Mesenchymal stem cell (in vitro differentiated cells and primary cell): ENCODE measurements around the gene PGAM1.

ENCODE experiments used
- DNase-seq: peaks from one replicate; pipeline ENCODE4 v3.0.0-alpha.2; 2013
- H2AFZ ChIP-seq: one replicate; pipeline ENCODE4 v1.6.1; 2013; ENCODE audit warnings: low read depth, mild to moderate bottlenecking, control low read depth, inconsistent platforms, low read length, moderate library complexity
- H2AK5ac ChIP-seq: 2 replicates; pipeline ENCODE4 v1.6.1; 2013; ENCODE audit warnings: low read length, moderate library complexity, mild to moderate bottlenecking, inconsistent platforms; ENCODE audit not compliant: severe bottlenecking
- H2BK120ac ChIP-seq: one replicate; pipeline ENCODE4 v1.6.1; 2013; ENCODE audit warnings: low read depth, mild to moderate bottlenecking, inconsistent platforms, low read length, moderate library complexity
- H2BK12ac ChIP-seq, 2 experiments: one replicate each; pipeline ENCODE4 v1.6.1; 2013; ENCODE audit warnings: inconsistent platforms in 2 of 2, low read length in 2 of 2, mild to moderate bottlenecking in 2 of 2, moderate library complexity in 2 of 2, control low read depth in 1 of 2
- H2BK15ac ChIP-seq: one replicate; pipeline ENCODE4 v1.6.1; 2013; ENCODE audit warnings: mild to moderate bottlenecking, low read depth, inconsistent platforms; ENCODE audit not compliant: poor library complexity, severe bottlenecking
- H2BK5ac ChIP-seq: 2 replicates; pipeline ENCODE4 v1.6.1; 2013; ENCODE audit warnings: low read depth, mild to moderate bottlenecking, low read length, control low read depth, inconsistent platforms; ENCODE audit not compliant: poor library complexity, severe bottlenecking
- H3K14ac ChIP-seq, 2 experiments: one replicate each; pipeline ENCODE4 v1.6.1; 2013; ENCODE audit warnings: inconsistent platforms in 2 of 2, low read length in 2 of 2, control low read depth in 1 of 2, mild to moderate bottlenecking in 1 of 2, moderate library complexity in 1 of 2
- H3K18ac ChIP-seq, 2 experiments: one replicate each; pipeline ENCODE4 v1.6.1; 2013; ENCODE audit warnings: inconsistent platforms in 2 of 2, low read length in 2 of 2, control low read depth in 1 of 2, low read depth in 1 of 2, mild to moderate bottlenecking in 1 of 2
- H3K23ac ChIP-seq, 2 experiments: one replicate each; pipeline ENCODE4 v1.6.1; 2013; ENCODE audit warnings: inconsistent platforms in 2 of 2, low read length in 2 of 2, mild to moderate bottlenecking in 2 of 2, moderate library complexity in 2 of 2, control low read depth in 1 of 2
- H3K27ac ChIP-seq: 2 replicates; pipeline ENCODE4 v1.5.1; 2013; ENCODE audit warnings: mild to moderate bottlenecking, moderate library complexity, low read length, control low read depth, inconsistent platforms; ENCODE audit not compliant: poor library complexity, severe bottlenecking
- H3K27me3 ChIP-seq, 2 experiments: 2 replicates each; pipeline versions ENCODE4 v1.6.1 to v1.7.0; 2013; ENCODE audit warnings: low read length in 2 of 2, mild to moderate bottlenecking in 2 of 2, moderate library complexity in 2 of 2, control low read depth in 1 of 2, inconsistent platforms in 1 of 2; ENCODE audit not compliant: control insufficient read depth in 1 of 2, insufficient read depth in 1 of 2
- H3K36me3 ChIP-seq, 2 experiments: 2 replicates each; pipeline versions ENCODE4 v1.6.1 to v1.7.0; 2013; ENCODE audit warnings: low read length in 2 of 2, control low read depth in 1 of 2, inconsistent platforms in 1 of 2, low read depth in 1 of 2, mild to moderate bottlenecking in 1 of 2; ENCODE audit not compliant: insufficient read depth in 2 of 2, control insufficient read depth in 1 of 2
- H3K4ac ChIP-seq, 2 experiments: one replicate each; pipeline ENCODE4 v1.6.1; 2013; ENCODE audit warnings: inconsistent platforms in 2 of 2, low read length in 2 of 2, mild to moderate bottlenecking in 2 of 2, moderate library complexity in 2 of 2, control low read depth in 1 of 2, low read depth in 1 of 2
- H3K4me1 ChIP-seq: 2 replicates; pipeline ENCODE4 v1.6.1; 2013; ENCODE audit warnings: low read depth, low read length, control low read depth; ENCODE audit not compliant: control insufficient read depth, insufficient read depth
- H3K4me2 ChIP-seq: 2 replicates; pipeline ENCODE4 v1.6.1; 2013; ENCODE audit warnings: low read length, mild to moderate bottlenecking, inconsistent platforms; ENCODE audit not compliant: poor library complexity, severe bottlenecking
- H3K4me3 ChIP-seq, 2 experiments: 2 replicates each; pipeline versions ENCODE4 v1.5.1 to v1.7.0; 2013; ENCODE audit warnings: low read length in 2 of 2, mild to moderate bottlenecking in 2 of 2, control low read depth in 1 of 2, low read depth in 1 of 2; ENCODE audit not compliant: insufficient read depth in 1 of 2
- H3K79me1 ChIP-seq: replicated peaks from 2 replicates; pipeline ENCODE4 v1.6.1; 2013; ENCODE audit warnings: mild to moderate bottlenecking, control low read depth, low read length, inconsistent platforms; ENCODE audit not compliant: poor library complexity, severe bottlenecking
- H3K9ac ChIP-seq: 2 replicates; pipeline ENCODE4 v1.7.0; 2013; ENCODE audit warnings: mild to moderate bottlenecking, low read length, moderate library complexity
- H3K9me3 ChIP-seq: 2 replicates; pipeline ENCODE4 v1.7.0; 2013; ENCODE audit warnings: mild to moderate bottlenecking, low read length; ENCODE audit not compliant: control insufficient read depth
- H4K8ac ChIP-seq: one replicate; pipeline ENCODE4 v1.6.1; 2013; ENCODE audit warnings: inconsistent platforms, mild to moderate bottlenecking, low read length, moderate library complexity
- H4K91ac ChIP-seq: one replicate; pipeline ENCODE4 v1.6.1; 2013; ENCODE audit warnings: mild to moderate bottlenecking, low read length, inconsistent platforms
- WGBS: methylation state at CpG from one replicate; pipeline ENCODE4 v1.1.7; 2013; ENCODE audit warnings: mixed read lengths; 5-methylcytosine and 5-hydroxymethylcytosine counted together

PGAM1 gene

DNA sequence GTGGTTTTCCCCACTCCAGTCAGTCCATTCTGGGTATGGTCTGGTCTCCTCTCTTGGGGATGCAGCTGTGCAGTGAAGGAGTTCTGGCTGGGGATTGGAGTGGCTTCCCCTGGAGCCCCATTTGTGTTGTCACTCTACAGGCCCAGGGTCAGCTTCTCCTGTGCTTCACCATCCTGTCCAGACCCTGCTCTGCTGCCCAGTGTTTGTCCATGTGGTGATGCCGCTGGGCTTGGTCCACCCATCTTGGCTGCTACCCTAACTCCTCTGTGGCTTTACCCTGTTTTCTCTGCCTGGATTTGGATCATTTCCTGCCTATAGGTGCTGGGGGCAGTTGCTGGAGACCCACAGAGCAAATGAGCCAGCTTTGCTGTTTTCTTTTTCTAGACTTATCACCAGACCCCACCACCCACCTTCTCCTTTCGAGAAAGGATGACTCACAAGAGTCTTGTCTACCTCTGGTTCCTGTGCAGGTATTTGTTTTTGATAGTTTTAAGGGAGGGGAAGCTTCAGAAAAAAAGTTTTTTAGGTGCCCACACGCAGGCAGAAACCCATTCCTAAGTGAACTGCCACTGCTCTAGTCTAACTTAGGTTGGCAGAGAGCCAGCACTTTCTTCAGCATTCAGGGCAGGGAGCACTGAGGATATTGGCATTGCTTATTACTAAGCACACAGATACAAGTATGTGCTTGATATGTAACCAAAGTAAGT, 28.5 kb downstream of the PGAM1 start:
- DNase-seq, result peak; percentile 6

DNA sequence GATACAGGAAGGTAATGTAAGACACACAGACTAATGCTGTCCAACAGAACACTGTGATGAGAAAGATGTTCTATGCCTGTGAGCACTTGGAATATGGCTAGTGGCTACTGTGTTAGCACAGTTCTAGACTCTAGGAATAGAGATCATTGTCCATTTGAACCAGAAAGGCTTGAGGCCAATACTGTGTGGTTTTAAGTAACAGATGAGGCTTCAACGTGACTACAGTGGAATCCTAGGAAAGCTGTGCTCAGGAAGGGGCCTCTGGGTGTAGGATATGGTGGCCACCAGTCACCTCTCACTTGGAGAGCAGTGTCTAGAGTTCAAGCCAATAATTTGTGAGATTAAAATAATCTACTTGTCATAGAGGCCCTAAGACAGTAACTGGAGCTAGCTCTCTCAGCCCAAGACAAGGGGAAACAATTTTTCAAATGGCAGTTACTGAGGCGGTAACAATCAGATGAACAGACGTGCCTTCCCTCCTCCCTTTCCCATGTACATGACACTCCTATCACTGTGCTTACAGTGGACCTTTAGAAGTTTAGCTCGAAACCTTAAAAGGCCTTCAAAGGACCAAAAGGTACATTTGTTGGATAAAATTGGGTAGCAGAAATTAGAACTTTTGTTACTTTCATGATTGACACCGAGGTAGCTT, 30.2 kb downstream of the PGAM1 start:
- Histone ChIP-seq H2AK5ac (no peak overlapping the region), H3K36me3 (peaks cover 83 to 97% of the 10 kb centered on the region in 2 experiments), H2AFZ (no peak overlapping the region), H4K8ac (no peak overlapping the region), H4K91ac (no peak overlapping the region), H3K4me3 (no peak overlapping the region), H2BK15ac (no peak overlapping the region), H3K18ac (no peak overlapping the region), H3K4me1 (peaks cover 7% of the 10 kb centered on the region), H2BK5ac (no peak overlapping the region), H3K27me3 (no peaks in the 10 kb centered on the region), H2BK12ac (no peak overlapping the region), H3K79me1 (peaks cover 26% of the 10 kb centered on the region), H3K9ac (no peak overlapping the region), H3K23ac (no peak overlapping the region), H3K4ac (no peak overlapping the region), H2BK120ac (no peak overlapping the region), H3K14ac (no peak overlapping the region), H3K4me2 (no peak overlapping the region), H3K27ac (no peak overlapping the region), H3K9me3 (no peaks in the 10 kb centered on the region)
- 86% methylated on average over 4 of the region's 5 CpGs for WGBS
- no peak for DNase-seq

More for the DNA sequence above, 28.5 kb downstream of the PGAM1 start:
- Histone ChIP-seq H2BK15ac (no peak overlapping the region), H3K4me2 (no peak overlapping the region), H3K27ac (no peak overlapping the region), H3K4me3 (no peak overlapping the region), H3K4ac (no peak overlapping the region), H3K4me1 (peaks cover 7% of the 10 kb centered on the region), H2AK5ac (no peak overlapping the region), H2BK5ac (no peak overlapping the region), H3K18ac (no peak overlapping the region), H2BK12ac (no peak overlapping the region), H3K23ac (no peak overlapping the region), H3K9ac (no peak overlapping the region), H3K27me3 (no peaks in the 10 kb centered on the region), H4K8ac (no peak overlapping the region), H4K91ac (no peak overlapping the region), H3K14ac (no peak overlapping the region), H2AFZ (no peak overlapping the region), H3K36me3 (peaks cover 73 to 91% of the 10 kb centered on the region in 2 experiments), H3K79me1 (peaks cover 20% of the 10 kb centered on the region), H2BK120ac (no peak overlapping the region), H3K9me3 (no peaks in the 10 kb centered on the region)
- WGBS, result 93% methylated on average over 2 of the region's 3 CpGs

DNA sequence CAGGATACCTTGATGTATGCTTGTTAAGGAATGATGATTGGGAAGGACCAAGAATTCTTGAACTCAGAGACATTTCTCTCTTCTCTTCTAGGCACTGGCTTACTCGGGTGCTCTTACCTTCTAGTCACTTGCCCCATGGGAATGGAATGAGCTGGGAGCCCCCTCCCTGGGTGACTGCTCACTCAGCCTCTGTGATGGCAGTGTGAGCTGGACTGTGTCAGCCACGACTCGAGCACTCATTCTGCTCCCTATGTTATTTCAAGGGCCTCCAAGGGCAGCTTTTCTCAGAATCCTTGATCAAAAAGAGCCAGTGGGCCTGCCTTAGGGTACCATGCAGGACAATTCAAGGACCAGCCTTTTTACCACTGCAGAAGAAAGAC, 30.7 kb downstream of the PGAM1 start:
- Histone ChIP-seq H2BK5ac (no peak overlapping the region), H2BK120ac (no peak overlapping the region), H3K9ac (peak overlapping the region; percentile 21), H3K27me3 (no peaks in the 10 kb centered on the region), H2BK12ac (no peak overlapping the region), H3K79me1 (peaks cover 24% of the 10 kb centered on the region), H3K36me3 (peaks cover 86 to 98% of the 10 kb centered on the region in 2 experiments), H4K8ac (no peak overlapping the region), H3K9me3 (no peaks in the 10 kb centered on the region), H3K23ac (no peak overlapping the region), H3K18ac (no peak overlapping the region), H3K4me1 (peaks cover 4% of the 10 kb centered on the region), H3K4me3 (no peak overlapping the region), H2BK15ac (no peak overlapping the region), H2AK5ac (no peak overlapping the region), H2AFZ (no peak overlapping the region), H3K27ac (no peak overlapping the region), H3K4me2 (no peak overlapping the region), H4K91ac (no peak overlapping the region), H3K4ac (no peak overlapping the region), H3K14ac (no peak overlapping the region)
- WGBS, result 87% methylated on average over 3 of the region's 3 CpGs
- no peak for DNase-seq

DNA sequence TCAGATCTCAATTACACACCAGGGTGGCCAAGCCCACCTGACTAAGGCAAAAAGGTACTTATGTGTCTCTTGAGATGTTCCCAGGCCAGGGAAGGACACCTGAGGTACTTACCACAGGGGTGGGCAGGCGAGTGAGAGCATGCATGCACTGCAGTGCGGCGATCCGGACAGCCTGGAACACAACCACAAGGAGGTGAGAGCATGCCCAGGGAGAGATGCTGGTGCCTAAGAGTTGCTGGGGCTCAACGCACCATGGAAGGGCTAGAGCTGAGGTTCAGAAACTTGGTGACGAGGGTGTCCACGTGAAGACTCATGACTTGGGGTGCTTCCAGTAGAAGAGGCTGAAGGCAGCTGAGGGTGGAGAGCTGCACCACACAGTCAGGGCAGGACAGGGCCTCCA, 33.1 kb downstream of the PGAM1 start:
- no peak overlapping the region for H4K8ac ChIP-seq
- H2BK5ac ChIP-seq, result no peak overlapping the region
- no peaks in the 10 kb centered on the region for H3K27me3 ChIP-seq
- H2BK12ac ChIP-seq, result no peak overlapping the region
- H2BK15ac ChIP-seq, result no peak overlapping the region
- H2BK120ac ChIP-seq, result no peak overlapping the region
- H3K4me3 ChIP-seq, result no peak overlapping the region
- 99% methylated on average over 7 of the region's 7 CpGs for WGBS
- no peak overlapping the region for H3K18ac ChIP-seq
- H3K79me1 ChIP-seq, result peaks cover 27% of the 10 kb centered on the region
- no peak overlapping the region for H2AFZ ChIP-seq
- H3K27ac ChIP-seq, result no peak overlapping the region
- no peak overlapping the region for H2AK5ac ChIP-seq
- no peaks in the 10 kb centered on the region for H3K9me3 ChIP-seq
- H3K4me1 ChIP-seq, result peaks cover 4% of the 10 kb centered on the region
- H3K36me3 ChIP-seq, result peaks cover 77 to 98% of the 10 kb centered on the region in 2 experiments
- H3K23ac ChIP-seq, result no peak overlapping the region
- no peak overlapping the region for H3K4ac ChIP-seq
- H3K14ac ChIP-seq, result no peak overlapping the region
- DNase-seq, result no peak
- H3K4me2 ChIP-seq, result no peak overlapping the region
- no peak overlapping the region for H4K91ac ChIP-seq
- no peak overlapping the region for H3K9ac ChIP-seq
